COLO829 (cell line): ENCODE results near the gene FRMD5.

ENCODE experiments used
- DNase-seq: peaks from one replicate; pipeline ENCODE4 v3.0.0; 2012; ENCODE audit warnings: low spot score

Gene FRMD5

DNA sequence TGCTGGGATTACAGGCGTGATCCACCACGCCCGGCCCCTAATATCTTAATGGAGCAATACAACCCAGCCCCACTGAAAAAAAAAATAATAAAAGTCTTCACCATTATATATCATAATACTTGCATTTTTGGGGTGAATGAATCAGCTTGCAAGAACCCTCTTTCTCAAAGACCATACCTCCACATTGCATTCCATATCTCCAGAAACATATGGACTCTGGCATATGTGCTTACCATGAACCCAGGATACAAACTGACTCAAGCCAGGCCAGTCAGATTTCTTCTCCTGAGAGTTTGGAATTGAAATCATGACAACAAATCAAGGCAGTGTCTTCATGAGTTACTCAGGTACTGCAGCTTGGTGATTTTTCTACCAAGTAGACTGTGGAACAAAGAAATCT is 101.2 kb downstream of the FRMD5 start:
- no peak for DNase-seq

DNA sequence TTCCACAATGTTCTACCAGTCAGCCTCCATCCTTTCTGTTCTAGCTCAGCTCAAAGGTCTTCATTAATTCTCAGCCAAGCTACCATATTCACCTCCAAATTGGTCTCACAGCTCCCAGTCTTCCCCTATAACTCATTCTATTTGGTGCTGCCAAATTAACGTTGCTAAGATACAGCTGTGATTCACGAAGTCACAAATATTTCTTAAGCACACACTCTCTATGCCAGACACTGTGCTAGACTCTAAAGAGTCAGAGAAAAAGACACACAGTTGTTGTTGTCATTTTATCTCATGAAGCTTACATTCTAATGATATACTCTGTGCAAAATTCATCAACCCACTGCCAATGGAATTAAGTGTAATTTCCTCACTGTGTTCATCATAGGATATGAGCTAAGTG is 102.8 kb downstream of the FRMD5 start:
- DNase-seq: no peak

DNA sequence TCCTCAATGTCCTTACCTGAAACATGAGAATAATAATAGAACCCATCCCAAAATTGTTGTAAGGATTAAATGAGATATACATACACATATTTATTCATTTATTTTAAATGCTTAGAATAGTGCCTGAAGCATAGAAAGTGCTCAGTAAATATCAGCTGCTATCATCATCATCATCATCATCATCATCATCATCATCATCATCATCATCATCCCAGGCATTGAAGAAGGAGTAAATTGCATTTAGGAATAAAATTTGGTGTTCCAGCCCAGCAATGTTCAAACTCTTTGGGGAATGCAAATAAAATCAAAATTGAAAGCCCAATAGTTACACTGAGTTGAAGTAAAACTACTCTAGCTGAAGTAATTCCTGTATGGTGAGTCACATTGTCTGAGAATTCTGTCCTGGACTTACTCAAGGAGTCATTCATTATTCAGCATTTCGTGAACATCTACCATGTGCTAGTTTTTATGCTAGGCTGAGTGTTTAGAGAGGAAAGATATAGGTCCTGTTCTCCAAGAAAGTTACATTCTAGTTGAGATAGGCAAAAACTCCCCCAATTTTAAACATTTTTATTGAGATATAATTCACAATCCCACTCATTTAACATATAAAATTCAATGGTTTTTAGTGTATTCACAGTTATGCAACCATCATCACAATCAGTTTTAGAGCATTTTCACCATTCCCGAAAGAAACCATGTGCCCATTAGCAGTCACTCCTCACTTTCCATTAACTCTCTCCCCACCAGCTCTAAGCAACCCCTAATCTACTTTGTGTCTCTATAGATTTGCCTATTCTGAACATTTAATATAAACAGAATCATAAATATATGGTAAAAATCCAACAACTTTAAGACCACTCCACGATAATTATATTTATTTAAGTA is 107.2 kb downstream of the FRMD5 start:
- DNase-seq: peak; percentile 66

DNA sequence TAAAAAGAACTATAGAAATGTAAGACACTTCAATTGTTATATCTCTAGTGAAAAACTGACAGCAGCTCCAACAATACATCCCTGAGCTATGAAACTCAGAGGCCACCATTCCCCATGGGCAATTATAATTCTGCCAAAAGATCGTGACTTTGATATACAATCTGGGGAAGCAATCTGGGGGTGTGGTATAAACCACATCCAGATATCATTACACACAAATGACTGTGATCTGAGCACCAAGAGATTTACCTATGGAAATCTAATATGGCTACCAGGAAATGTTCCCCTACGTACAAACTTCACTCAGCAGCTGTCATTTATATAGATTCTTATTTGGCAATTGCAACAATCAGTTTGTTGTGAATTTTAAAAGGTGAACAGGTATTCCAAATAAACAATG is 110.3 kb downstream of the FRMD5 start:
- no peak for DNase-seq

DNA sequence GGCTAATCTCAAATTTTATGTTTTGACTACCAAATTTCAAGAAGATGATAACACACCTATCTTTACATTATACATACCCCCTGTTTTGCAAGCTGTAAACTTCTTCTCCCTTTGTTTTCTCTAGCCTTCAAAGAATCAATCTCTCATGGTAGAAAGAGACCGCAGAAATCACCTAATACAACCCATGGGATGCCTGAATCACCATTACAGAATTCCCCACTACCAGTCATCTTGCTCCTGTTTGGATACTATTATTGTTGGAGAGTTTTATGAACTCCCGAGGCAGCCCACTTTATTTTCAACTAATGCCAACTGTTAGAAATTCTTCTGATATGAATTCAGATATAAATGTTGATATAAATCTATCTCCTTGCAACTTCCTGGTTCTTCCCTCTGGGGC is 110.9 kb downstream of the FRMD5 start:
- DNase-seq: no peak

DNA sequence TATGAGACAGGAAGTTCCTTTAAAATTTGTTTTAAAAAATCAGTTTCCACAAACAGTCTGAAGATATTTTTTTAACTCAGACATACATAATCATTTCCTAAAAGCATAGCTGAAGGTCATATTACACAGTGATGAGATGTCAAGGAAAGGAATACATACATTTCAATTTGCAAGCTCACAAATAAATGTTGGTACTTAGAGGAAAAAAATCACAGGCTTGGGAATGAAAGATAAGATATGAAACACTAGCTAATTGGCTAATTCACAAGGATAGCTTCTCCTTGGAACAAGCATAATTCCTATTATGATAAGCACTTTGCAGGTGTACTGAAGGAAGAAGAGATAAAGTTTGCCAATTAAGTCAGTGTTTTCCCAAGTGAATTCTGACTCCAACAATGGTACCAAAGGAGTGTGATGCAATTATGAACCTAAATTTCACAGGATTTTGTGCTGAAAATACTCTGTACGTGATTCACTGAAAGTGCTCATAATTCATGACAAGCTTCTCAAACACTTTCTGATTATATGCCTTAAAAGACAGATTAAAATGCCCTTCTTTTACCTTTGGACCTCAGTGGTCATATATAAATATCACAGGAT is 112.4 kb downstream of the FRMD5 start:
- DNase-seq: no peak

DNA sequence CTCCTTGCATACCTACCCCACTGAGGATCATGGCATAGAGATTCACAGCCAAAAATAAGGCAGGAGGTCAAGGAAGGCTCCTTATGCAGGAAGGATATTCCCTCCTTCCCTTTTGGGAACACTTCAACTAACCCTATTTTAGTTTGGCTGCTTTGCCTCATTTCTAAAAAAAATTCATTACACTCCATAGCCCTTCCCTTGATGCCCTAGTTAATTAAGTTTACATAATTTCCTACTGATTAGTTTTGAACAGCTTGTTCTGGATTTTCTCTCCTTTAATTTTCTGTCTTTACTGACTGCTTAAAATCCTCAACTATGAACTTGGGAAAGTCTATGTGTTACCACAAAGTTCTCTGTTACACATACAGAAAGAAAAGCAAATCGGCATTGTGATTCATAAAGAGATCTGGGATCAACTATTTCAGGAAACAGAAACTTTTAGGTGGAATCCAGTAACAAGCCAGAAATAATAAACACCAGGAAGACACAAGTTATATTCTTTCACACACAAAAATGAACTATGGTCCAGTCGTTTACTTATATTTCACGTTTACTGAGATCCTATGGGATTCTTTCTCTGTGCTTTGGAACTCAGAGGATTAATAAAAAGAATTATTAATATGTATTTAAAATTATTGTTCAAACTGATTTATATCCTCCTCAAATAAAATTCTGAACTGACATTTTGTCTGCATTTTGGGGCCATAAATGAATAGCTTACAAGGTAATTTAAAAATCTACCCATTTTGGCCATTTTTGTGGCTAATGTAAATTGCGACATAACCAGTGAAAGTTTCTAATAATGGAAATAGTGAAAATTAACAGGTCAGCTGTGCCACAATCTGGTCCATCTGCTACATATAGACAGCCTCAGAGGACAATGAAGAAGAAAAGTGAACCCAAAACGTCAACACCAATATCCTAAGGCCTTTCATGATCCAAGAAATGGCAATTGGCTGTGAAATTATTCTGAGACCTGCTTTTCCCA is 113.8 kb downstream of the FRMD5 start:
- no peak for DNase-seq

DNA sequence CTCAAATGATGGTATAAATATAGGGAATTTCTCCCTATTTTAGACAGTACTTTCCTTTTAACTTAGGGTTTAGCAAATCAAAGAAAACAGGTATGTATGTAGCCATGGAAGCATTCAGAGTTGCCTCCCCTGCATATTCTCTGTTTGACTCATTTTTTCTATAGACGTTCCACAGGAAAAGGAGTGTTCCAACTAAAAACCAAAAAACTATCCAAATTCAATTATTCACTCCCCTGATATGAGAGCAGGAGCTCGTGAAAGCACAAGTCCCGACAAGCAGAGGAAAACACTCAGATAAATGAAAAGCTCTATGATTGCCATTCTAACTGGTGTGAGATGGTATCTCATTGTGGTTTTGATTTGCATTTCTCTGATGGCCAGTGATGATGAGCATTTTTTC is 119.5 kb downstream of the FRMD5 start:
- no peak for DNase-seq

DNA sequence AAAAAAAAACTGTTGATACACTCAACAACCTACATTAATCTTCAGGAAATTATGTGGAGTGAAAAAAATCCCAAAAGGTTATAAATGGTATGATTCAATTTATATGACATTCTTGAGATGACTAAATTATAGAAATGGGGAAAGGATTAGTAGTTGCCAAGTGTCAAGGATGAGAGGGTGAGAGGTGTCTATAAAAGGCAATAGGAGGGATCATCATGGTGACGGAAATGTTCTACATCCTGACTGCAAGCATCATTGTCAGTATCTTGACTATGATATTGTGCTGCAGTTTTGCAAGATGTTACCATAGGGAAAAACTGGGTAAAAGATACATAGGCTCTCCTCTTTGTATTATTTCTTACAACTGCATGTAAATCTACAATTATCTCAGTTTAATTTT is 125.6 kb downstream of the FRMD5 start:
- DNase-seq: no peak

DNA sequence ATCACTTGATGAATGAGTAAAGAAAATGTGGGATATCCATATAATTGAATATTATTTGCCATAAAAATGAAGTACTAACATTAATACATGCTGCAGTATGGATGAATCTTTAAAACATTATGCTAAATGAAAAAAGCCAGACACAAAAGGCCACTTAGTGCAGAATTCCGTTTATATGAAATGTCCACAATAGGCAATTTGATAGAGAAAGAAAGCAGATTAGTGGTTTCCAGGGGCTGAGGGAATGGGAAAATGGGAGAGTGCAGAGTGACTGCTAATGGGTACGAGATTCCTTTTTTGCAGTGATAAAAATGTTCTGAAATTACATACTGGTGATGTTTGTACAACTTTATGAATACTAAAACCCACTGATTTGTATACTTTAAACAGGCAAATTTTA is 126.7 kb downstream of the FRMD5 start:
- no peak for DNase-seq

DNA sequence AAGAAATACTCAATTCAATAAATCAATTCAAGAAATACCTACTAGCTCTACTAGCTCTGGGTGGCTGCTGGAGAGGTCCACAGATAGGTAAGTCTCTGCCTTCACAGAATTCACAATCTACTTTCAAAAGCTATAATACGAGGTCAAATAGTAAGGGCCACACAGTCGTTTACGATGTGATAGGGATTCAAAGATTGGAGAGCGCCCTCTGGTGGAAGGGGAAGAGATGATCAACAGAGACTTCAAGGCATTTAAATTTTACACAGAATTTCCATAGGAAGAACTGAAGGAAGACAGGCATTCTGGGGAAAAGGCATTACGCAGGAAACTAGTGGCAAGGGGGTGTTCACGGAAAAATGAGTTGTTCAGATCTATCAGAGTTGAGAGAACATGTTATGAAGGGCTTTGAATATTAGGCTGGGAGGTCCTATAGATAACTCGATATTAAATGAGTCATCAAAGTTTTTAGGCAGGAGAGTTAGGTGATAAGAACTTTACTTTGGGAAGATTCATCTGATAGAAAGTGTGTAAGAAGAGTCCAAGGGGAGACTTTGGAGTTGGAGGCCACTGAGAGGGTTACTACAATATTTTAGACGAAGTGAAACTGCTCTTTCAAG is 128.8 kb downstream of the FRMD5 start:
- peak; percentile 50 for DNase-seq

DNA sequence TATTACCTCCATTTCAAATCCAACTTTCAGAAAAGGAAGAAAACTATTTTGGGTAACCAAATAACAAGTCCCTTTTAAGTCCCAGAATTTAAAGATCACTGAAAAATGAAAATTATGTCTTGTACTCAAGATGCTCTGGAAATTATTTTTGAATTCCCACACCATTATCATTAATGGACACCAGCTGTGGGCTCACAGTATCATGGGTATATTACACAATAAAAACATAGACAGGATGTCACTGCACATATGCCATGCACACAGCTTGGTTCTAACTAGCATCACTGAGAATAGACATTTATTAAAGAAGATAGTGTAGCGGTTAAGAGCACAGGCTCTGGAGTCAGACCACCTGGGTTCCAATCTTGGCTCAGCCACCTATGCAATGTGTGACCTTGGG is 130.4 kb downstream of the FRMD5 start:
- no peak for DNase-seq

DNA sequence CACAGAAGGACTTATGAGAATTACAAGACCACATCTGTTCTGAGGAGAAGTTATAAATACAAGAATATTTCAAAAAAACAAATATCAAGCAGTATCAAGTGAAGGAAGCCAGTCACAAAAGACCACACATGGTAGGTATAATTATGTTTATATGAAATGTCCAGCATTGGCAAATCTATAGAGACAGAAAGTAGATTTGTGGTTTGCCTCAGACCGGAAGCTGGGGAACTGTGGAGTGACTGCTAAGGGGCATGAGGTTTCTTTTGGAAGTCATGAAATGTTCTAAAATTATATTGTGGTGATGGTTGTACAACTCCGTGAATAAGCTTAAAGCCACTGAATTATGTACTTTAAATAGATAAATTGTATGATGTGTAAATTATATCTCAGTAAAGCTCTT is 136.9 kb downstream of the FRMD5 start:
- DNase-seq: no peak

DNA sequence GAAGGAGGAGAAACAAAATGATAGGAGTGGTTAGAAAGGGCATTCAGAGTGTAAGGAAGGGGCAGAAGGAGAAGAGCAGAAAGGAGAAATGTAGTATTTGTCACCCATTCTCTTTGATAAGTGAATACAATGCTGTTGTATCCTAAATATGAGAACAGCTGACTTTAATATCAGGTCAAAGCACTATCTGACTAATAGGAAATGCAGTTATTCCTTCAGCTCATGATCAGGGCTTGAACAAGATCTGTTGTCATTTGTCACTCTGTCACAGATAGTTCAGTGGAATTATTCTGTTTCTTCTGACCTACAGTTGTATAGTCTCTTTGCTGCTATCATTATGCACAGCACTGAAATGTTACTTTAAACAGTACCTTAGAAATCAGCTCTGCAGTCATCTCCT is 149.4 kb downstream of the FRMD5 start:
- no peak for DNase-seq

DNA sequence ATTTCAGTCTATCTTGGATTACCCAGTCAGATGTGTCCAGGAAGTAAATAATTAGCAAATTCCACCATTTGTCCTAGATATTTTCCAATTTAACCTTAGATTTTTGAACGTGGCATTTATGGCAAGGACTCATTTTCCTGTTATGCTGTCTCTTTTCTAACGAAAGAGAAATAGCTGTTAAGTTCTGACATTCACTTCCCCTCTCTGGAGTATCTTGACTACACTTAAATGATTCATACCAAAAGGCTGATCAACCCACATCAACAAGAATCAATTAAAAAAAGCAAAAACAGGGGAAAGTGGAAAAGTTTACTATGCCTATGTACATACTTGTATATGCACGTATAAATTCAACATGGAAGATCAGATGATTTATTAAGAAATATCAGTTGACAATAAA is 149.9 kb downstream of the FRMD5 start:
- DNase-seq: no peak

DNA sequence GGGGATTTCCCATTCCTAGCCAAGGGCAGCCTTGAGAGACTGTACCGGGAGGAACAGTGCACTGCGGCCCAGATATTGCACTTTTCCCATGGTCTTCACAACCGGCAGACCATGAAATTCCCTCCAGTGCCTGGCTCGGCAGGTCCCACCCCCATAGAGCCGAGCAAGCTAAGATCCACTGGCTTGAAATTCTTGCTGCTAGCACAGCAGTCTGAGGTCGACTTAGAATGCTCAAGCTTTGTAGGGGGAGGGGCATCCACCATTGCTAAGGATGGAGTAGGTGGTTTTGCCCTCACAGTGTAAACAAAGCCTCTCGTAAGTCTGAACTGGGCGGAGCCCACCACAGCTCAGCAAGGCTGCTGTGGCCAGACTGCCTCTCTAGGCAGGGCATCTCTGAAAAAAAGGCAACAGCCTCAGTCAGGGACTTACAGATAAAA is 156.3 kb downstream of the FRMD5 start:
- no peak for DNase-seq

DNA sequence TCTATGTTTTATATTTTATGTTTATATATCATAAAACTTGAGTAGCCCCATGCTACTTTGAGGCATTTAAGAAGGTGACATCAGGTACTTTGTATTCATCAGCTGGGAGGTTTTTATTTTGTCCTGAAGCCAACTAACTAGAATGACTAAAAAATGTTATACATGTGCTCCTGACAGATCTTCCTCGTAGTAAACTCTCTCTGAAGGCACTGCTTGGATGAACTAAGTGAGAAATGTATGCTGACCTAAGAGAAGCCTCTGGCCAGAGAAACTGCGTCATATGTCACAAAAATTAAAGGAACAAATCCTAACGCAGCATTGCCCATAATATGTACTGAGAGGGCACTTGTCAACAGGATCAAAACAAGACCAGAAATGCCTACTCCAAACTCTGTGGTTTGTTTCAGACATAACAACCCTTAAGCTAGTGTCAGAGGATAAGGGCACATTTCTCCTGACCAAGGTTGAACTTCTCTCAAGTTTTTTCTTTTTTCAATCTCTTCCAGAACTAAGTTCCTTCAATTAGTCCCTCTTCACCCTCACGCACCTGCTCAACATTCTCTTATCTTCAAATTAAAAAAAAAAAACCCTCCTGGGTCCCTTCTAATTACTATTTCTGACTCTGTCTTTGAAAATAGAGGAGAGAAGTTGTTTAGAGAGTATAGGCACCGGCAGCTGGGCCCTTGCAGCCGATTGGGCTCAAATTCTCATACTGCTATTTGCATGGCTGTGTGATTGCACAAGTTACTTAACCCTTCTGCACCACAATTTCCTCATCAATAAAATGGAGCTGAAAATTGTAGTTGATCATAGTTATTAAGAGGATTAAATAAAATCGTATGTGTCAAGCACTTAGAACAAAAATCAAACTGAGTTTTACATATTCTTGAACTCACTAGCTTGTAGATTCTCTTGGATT is 159.0 kb downstream of the FRMD5 start:
- DNase-seq: no peak

DNA sequence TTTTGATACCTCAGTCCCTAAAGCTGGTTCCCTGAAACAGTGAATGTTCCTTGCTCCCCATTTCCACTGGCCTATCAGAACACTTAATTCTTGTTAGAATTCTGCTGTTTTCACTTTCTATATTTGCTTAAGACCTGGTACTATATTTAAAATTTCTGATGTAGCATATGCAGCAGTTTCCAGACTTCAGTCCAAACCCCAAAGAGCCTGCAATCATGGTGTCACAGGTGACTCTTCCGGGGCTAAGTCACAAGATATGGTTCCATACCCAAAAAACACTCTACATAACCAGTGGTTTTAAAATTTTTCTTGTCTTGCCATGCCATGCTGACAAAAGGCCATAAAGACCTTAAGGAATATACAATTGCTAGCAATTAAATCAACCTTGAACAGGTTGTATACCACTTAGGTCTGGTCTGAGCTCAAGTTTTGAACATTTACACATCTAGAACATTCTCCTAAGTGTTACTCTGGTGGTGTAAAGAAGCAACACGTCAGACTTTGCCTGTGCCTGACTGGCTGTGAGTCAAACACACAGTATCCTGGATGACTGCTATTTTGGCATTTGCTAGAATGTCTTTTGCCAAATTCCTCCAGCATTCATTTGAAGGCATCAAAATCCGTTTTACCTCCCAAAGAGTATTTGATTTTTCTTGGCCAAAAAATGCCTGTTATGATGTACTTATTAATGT is 160.0 kb downstream of the FRMD5 start:
- no peak for DNase-seq

DNA sequence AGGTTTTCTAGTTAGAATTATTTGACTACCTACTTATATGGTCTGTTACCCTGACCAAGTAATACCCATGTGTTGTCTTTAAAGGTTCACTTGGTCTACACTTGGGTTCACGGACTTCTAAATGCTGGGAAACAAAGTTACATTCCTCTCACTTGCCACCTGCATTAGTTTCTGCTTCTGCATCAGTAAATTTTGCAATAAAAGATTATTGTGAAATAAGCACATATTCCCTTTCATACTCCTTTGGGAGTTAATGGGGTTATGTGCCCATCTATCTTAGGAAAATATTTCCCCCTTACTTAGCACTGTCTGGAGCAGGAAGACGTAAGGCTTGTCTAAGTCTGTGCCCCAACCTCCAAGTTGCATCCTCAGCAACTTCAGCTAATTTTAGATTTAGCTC is 160.7 kb downstream of the FRMD5 start:
- no peak for DNase-seq

DNA sequence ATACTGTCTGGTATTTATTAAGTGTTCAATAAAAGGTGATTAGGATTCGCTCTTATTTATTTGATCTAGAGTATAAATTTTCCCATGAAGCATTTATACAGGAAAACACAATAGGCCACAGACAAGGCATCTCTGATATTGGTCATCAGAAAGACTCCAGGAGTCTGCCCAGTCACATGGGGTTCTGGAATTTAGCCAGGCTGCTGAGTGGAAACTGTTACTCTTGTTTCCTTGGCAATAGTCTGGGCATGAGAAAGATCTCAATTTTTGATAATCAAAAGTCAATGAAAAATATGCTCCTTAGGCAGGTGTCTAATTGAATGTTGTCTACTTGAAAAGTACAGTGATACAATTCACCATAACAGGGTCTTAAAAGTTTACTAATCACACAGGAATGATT is 161.2 kb downstream of the FRMD5 start:
- peak; percentile 65 for DNase-seq
